Activated T-cell treated with anti-CD3 and anti-CD28 coated beads for 1 hour (primary cell): ENCODE measurements around the gene TYMP.

Experiments
- DNase-seq: peaks from one replicate; pipeline ENCODE4 v3.0.0-alpha.2; 2020; ENCODE audit warnings: low read depth

The TYMP gene

GRCh38 chr22:50505776-50506610, 23.8 kb downstream of the TYMP start:
- DNase-seq, result no peak

DNA sequence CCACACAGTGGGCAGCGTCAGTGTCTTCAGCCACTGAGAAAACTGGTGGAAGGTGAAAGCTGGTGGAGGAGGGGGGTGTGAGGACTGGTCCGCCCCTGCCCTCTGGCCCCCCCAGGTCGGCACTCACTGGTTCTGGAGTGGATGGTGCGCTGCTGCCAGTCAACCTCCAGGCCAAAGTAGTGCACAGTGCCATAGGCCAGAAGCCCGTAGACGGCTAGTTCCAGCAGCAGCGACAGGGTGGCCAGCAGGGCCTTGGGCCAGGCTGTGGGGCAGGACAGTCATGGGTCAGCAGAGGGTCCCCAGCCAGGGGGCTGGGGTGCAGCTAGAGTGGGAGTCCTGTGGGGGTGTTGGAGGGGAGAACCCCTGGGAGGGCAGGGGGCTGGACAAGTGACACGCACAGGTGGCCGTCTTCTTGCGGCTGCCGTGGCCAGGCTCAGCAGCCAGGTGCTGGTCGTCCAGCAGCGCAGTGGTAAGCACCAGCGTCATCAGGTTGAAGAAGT, 24.5 kb downstream of the TYMP start:
- no peak for DNase-seq

DNA sequence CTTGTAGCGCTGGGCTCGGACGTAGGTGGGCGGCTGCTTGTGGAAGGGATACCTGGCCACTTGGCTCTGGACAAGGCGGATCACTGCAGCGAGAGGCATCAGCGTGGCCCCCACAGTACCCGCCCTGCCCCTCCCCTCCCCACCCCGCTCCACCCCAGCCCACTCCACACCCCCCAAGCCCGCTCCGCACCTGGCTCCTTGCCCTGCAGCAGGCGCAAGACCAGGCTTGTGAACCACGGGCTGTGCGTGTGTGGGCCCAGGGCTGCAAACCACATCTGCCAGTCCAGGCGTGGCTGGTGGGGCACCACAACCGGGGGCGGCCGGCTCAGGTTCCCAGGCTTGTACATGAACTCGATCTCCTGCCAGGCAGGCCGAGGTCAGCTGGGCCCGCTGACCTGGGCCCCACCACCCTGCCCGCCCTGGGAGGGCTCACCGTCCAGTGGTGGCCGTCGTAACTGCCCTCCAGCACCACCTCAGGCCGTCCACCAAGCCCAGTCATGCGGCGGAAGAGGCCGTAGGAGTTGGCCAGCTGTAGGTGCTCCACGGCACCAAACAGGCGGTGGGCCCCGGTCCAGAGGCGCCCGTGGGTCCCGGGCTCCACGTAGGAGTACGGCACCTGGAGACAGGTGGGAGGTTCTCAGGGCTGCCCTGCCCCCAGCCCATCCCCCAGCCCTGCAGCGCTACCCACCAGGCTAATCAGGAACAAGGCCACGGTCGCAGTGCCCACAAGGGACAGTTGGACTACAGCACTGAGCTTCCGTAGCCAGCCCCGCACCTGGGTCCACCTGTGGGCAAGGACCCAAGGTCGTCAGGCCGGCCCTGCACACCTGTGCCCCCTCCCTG, 25.2 kb downstream of the TYMP start:
- DNase-seq, result no peak

DNA sequence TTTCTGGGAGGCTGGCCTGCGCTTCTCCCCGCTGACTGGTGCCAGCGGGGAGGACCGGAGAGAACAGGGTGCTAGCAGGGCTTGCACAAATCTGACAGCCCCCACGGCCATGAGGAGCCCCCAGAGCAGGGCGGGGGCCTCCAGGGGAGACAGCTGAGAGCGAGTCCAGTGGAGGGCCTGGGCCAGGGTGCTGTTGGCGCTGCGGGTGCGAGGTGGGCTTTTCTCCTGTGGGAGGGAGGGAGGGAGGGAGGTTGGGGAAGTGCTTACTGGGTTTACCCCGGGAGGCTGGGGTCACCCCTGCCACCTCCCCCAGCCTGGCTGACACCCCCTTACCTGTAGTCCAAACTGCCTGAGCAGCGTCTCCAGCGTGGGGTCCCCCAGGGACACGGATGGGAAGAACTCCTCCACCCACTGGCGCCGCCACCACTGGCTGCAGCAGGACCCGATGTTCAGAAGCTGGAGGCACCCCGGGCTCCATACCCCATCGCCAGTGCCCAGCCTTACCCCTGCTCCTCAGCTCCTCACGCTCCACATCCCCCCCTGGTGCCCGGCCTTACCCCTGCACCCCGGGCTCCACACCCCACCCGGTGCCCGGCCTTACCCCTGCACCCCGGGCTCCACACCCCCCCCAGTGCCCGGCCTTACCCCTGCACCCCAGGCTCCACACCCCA, 26.2 kb downstream of the TYMP start:
- no peak for DNase-seq

DNA sequence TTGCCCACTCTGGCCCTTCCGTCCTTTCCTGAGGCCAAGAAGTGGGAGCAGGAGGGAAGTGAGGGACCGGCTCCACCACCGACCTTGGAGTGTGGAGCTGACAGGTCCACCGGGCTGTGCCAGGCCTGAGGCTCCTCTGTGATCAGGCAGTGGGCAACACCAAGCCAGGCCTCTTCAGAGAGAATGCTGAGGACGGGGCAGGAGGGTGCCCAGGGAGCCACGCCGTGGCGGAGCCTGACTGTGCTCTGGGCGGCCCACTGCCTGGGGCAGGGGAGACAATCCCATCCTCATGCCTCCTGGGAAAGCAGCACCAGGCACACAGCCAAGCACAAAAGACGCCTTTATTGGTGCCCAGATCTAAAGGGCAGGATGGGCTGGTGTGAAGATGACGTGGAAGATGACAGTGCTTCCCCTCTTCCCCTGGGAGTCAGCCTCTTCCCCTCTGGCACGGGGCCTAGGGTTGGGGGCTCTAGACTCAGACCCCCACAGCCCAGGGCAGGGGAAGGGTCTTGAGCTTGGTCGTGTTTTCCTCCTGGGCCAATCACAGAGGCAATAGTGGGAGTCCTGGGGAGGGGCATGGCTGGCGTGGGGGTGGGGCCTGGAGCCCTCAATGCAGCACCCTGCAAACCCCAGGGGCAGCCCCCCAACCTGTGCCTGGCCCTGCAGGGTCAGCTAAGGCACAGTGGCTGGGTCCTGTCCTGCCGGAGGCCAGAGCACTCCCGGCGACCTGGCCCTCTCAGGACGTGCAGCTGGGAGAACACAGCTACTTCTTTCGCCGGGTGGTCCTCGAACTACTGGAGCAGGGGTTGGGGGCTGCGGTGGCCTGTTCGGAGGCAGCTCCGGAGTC, 27.0 kb downstream of the TYMP start:
- DNase-seq, result no peak

DNA sequence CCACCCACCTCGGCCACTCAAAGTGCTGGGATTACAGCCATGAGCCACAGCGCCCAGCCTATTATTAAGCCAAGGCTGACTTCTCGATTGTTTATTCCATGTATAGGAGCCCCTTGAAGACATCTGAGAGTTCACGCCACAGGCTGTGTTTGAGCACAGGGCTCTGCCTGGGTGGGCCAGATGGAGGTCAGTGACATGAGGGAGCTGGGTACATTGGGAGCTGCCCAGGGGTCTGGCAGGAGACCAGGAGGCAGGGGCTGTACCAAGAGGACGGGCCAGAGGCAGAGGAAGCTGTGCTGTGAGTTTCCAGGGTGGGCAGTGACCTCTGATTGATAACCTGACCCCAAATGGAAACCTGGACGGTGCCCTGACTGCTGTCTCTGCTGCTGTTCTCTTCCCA, 27.7 kb downstream of the TYMP start:
- DNase-seq, result no peak

DNA sequence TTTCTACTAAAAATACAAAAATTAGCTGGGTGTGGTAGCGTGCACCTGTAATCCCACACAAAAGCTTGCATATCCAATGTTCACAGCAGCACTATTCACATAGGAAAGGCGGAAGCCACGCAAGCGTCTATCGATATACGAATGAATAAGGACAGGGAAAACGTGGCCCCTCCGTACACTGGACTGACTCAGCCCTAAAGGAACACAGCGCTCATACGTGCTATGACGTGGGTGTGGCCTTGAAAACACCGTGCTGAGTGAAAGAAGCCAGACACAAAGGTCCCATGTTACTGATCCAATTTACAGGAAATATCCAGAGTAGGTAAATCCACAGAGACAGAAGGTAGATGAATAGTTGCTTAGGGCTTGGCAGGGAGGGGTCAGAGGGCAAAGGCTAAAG, 29.4 kb downstream of the TYMP start:
- DNase-seq, result no peak

- peak; percentile 60 for DNase-seq
Observed at GRCh38 chr22:50498322-50498890, 31.4 kb downstream of the TYMP start.

- no peak for DNase-seq
Observed at GRCh38 chr22:50497093-50497492, 32.7 kb downstream of the TYMP start.

GRCh38 chr22:50490531-50491308, 39.1 kb downstream of the TYMP start:
- no peak for DNase-seq

- DNase-seq, result no peak
Observed at GRCh38 chr22:50489363-50490243, 40.2 kb downstream of the TYMP start.

DNA sequence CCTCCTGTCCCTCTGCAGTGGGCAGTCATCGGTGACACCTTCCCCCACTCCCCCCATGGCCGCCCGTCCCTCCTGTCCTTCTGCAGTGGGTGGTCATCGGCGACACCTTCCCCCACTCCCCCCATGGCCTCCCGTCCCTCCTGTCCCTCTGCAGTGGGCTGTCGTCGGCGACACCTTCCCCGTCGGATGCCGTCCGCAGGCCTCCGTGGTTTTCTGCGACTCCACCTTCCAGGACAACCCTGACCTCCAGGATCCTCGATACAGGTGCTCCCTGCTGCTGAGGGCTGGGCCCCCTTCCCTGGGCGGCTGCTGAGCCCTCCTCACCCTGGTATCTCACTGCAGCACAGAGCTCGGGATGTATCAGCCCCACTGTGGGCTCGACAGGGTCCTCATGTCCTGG, 40.9 kb downstream of the TYMP start:
- no peak for DNase-seq

DNA sequence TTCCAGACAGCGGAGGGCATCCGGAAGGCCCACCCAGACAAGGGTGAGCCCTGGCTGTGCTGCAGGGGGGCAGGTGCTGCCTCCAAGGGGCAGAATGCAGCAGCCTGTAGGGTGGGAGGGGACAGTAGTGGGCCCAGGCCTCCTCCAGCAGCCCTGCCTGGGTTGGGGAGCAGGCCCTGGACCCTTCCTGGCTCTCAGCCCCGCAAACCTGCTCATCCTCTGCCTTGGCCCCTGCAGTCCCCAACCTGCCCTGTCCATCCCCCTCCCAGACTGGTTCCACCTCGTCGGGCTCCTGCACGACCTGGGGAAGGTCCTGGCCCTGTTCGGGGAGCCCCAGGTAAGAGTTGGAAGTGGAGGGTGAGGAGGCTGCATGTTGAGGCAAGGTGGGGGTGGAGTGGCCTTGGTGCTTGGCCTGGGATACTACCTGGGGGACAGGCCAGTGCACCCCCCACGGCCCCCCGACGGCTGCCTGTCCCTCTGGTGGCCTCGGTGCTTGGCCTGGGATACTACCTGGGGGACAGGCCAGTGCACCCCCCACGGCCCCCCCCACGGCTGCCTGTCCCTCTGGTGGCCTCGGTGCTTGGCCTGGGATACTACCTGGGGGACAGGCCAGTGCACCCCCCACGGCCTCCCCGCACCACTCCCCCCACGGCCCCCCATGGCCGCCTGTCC, 41.7 kb downstream of the TYMP start:
- DNase-seq, result no peak

DNA sequence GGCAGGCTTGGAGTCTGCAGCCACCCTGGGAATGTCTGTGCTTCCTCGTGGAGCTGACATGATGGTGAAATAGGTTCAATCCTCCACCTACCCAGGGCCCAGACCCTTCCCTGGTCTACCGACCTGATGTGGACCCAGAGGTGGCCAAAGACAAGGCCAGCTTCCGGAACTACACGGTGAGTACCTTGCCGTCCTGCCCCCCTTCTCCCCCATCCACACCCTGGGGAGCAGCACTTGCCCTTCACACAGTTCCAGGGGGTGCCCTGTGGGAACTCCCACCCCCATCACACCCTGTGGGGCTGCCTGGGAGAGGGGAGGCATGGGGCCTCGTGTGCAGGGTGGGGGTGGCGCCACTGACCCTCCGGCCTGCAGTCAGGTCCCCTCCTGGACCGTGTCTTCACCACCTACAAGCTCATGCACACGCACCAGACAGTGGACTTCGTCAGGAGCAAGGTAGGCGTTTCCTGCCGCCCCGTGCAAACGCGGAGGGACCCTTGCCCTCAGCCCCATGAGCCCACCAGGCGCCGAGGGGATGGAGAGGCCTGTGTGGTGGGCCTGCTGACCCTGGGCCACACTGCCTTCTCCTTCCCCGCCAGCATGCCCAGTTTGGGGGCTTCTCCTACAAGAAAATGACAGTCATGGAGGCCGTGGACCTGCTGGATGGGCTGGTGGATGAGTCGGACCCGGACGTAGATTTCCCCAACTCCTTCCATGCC, 42.4 kb downstream of the TYMP start:
- DNase-seq, result no peak

DNA sequence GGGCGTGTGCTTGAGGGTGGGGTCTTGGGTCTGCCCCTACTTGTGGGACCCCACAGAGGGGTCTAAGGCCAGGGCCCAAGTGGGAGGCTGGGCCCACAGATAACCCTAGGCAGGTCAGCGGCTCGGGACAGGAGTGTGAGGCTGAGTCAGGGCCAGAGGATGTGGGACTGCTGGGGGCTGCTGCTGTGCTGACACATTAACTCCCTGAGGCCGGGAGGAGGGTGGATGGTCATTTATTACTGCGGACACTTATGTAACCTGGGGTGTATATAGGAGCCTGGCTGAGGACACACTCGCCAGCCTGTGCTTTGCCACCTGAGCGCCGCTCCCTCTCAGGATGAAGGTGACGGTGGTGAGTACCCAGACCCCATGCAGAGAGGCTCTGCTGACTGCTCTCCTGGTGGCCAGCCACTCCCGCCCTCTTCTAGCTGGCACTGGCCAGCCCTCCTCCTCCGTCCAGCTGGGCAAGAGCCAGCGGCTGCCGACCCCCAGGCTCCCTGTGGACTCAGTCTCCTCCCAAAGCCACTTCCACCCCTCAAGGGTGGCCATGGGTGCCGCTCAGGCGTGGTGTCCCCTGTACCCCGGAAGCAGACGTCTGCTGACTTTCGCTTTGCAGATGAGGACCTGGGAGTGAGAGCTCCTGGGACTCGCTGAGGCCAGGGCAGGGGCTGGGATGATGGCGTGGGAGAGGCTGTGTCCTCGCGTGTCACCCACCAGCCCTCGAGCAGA, 43.1 kb downstream of the TYMP start, which contains the start of gene MIOX:
MIOX (plus strand) TSS at position 299 of the 729 bp plus-strand sequence; CDS start at position 338, 39 bp downstream.
- no peak for DNase-seq

GRCh38 chr22:50485221-50486131, 44.3 kb downstream of the TYMP start:
- no peak for DNase-seq
